ENCODE results near the gene CD9.

Gene CD9

GRCh38 chr12:6250343-6250742 lies 50.1 kb downstream of the CD9 start:
- DNase-seq, result no peak

DNA sequence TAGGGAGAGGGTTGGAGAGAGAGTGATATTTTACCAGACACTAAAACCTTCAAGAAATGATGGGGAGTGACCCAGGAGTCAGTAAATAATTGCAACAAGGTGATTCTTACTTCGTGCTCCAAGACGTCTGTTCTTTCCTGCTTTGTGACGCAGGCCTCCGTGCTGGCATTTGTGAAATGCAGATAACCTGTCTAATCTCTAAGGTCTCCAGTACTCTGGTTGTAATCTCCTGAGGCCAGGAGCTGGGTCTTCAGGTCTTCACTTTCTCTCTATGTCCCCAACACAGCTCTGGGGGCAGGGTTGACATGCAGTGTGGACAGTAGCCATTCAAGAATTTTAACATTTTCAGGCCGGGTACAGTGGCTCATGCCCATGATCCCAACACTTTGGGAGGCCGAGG lies 53.1 kb downstream of the CD9 start:
- no peak for DNase-seq

- no peak for DNase-seq
Measured at GRCh38 chr12:6254491-6254890, 54.3 kb downstream of the CD9 start.

DNA sequence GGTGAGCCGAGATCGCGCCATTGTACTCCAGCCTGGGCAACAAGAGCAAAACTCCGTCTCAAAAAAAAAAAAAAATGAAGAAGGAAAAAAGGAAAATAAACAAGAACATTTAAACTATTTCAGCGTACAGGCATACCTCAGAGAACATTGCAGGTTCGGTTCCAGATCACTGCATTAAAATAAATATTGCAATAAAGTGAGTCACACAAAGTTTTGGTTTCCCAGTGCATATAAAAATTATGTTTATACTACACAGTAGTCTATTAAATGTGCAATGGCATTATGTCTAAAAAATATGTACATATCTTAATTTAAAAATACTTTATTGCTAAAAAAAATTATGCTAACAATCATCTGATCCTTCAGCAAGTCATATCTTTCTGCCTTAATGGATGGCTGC lies 56.8 kb downstream of the CD9 start:
- no peak for DNase-seq

DNA sequence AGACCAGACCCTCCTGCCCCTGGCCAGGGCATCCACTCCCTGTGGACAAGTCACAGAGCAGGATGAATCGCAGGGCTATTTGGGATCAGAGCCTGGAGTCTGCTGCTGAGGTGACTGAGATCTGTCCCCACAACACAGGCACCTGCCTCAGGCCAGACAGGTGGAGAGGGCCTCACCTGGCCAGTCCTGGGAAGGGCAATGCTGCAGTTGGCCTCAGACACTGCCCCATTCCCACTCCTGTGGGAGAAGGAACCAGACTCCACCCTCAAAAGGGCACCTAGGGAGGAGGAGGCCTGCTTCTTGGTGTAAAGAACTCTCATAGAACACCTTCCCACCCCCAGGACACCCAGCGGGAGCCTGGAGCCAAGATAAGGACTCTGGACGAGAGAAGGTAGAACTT lies 62.0 kb downstream of the CD9 start:
- DNase-seq, result no peak

DNA sequence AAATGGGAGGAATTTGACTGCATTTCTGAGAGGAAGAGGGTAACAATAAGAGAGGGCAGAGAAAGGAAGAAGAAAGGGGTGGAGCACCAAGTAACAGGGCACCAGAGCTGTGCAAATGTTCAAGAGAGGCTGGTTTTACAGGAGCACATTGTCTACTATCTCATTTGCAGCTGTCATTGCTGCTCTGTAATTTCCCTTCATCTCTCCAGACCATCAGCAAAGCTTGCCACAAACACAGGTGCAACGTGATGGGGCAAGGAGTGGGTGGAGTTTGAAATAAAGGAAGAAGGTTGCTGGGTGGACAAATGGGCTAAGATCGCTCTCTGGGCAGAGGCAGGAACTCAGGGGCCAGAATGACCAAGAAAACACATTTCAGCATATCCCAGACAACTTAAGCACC lies 62.4 kb downstream of the CD9 start:
- no peak for DNase-seq

DNA sequence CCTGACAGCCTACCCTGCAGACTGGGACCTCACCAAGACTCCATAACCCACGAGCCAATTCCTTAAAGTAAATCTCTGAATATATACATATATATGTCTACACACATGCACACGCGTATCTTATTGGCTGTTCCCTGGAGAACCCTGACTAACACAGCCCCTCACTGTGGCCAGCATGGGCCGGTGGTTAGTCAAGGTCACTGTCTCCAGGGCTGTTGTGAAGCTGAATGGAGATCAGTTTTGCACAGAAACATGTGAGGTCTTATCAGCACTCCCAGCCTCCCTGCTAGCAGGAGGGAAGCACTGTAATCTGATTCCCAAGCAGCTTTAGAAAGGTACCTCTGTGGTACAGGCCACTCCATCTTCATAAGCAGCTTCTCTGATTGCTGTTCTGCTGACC lies 63.7 kb downstream of the CD9 start:
- DNase-seq, result no peak

DNA sequence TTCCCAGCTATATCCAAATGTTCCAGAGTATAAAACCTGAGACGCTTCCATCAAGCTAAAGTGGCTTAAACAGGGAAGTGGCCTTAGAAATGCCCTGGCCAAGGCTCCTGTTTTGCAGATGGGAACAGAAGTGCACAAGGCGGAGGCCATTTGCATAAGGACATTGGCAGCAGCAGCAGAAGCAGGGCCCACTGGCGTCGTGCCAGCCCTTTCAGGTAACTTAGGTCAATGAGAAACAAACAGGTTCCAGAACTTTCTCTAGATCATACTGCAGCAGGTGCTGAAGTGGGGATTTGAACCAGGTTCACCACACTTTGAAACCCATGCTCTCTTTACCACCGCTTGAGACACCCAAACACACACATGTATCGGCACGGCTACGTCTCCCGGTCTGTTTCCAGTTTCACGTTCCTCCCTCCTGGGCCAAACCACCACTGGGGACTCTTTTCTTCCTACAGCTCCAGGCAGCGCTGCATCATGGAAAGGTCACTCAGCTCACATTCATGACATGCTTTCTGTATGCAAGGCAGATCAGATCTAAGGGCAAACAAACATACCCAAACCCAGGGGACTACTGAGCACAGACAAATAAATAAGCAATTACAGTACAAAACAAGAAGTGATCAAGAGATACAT lies 64.3 kb downstream of the CD9 start:
- no peak for DNase-seq

GRCh38 chr12:6265038-6265405 lies 64.8 kb downstream of the CD9 start:
- no peak for DNase-seq

DNA sequence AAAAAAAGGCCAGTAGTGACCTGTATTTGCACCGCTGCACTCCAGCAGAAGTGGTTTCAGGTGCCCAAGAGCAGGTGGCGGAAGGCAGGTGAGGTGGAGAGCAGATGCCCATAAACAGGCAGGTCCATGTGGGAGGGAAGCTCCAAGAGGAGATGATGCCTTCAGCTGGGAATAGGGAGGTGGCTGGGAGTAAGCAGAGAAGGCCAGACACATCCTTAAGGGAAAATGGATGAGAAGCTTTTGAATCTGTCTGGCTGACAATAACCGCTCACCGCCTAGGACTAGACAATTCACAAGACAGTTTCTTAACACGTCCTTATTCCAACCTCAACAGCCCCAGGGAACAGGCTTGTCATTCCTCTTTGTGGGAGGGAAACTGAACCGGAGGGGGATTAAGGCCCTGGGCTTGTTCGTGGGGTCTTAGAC lies 66.4 kb downstream of the CD9 start:
- no peak for DNase-seq

DNA sequence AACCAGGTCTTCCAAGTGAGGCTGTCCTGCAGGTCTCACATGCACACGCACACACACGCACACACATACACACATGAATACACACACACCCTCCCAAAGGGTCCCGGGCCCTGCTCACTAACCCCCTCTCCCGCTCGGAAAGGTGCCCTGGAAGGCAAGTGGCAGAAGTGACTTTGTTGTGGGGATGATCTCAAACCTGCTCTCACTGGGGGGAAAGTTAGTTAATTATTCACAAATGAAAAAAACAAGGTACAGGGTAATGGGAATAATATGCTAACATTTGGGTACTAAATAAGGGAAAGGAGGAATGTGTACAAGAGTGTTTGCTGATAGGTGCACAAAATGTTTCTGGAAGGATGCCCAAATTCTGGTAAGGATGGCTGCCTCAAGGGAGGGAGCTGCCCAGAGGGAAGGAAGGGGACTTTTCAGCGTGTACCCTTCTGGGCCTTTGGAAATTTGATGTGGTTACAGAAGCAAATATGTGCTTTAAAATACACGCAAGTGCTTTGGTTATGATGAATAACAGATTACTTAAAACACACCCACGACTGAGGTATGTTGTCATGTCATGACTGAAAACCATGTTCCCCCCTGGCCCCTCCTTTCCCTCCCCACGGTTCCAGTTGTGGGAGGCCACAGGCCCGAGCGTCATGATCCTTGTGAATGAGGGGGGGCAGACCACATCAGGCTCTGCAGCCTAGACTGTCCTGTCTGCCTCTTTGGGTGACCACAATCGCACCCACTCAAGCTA lies 66.9 kb downstream of the CD9 start:
- DNase-seq, result no peak

DNA sequence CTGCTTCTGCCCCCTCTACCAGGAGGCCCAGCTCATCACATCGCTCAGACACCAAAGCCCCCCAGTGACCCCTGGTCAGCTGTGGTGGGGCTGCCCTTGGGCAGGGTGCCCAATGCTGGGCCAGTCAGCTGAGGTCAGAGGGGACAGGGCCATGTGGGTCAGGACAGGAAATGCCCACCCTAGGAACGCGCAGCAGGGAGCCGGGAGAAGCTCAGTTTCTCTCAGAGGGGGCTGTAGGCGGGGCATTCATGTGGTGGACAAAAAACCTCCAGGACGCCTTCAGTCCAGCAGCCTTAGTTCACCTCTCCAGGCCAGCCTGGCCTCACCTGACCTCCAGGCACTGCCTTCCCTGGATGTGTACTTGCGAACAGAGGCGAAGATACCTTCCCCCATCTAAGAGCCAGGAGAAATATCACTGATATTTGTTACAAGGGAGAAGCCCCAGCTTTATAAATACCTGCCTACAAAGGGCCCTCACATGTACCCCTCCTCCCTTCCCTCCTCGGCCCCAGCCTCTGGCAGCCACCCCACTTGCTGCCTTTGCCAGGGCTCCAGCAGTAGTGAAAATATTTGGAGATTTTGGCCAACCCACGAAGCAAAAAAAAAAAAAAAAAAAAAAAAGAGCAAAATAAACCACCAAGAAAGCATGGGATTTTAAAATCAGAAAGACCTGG lies 68.4 kb downstream of the CD9 start:
- DNase-seq, result no peak

- DNase-seq, result no peak
Measured at GRCh38 chr12:6269986-6270385, 69.8 kb downstream of the CD9 start.

GRCh38 chr12:6271281-6271680 lies 71.1 kb downstream of the CD9 start:
- DNase-seq, result no peak

GRCh38 chr12:6272300-6273204 lies 72.4 kb downstream of the CD9 start:
- no peak for DNase-seq

DNA sequence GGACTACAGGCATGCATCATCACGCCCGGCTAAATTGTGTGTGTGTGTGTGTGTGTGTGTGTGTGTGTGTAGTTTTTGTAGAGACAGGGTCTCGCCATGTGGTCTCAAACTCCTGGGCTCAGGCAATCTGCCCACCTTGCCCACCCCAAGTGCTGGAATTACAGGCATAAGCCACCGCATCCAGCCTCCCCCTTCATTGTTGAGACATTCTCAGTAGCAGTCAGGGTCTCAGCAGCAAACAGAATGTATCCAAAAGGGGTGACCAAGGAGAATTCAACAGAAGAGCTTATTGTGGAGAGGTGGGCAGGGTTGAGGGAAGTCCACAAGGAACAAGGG lies 73.0 kb downstream of the CD9 start:
- no peak for DNase-seq

DNA sequence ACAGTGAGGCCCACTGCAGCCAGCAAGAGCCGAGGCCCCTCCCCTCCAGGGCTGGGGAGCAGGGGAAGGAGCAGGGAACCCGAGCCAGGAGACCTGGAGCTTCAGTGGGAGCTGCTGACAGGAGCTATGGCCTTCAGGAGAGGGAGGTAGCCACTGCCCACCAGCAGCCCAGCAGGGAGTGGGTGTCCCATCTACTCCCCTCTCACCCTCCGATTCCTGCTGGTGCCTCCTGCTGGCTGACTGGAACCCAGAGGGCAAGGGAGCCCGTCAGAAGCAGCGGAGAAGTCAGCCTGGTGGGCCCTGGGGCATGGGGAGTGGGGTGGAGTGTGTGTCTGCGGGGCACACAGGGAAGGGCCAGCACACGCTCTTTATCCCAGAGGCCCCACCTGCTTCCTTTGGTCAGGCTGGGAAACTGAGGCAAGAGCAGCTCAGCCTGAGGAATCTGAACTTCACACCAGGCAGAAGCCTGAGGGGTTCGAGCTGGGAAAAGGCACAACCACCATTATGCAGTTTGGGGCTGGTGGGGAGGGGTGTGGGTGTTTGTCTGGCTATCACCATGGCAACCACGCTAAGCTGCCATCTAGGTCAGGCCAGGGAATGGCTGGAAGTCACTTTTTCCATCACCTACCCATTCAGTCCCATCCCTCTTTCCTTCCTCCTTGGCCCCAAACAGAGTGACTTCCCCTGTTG lies 73.5 kb downstream of the CD9 start:
- no peak for DNase-seq

GRCh38 chr12:6274231-6275221 lies 74.3 kb downstream of the CD9 start:
- no peak for DNase-seq

GRCh38 chr12:6275928-6276887 lies 76.0 kb downstream of the CD9 start:
- no peak for DNase-seq

DNA sequence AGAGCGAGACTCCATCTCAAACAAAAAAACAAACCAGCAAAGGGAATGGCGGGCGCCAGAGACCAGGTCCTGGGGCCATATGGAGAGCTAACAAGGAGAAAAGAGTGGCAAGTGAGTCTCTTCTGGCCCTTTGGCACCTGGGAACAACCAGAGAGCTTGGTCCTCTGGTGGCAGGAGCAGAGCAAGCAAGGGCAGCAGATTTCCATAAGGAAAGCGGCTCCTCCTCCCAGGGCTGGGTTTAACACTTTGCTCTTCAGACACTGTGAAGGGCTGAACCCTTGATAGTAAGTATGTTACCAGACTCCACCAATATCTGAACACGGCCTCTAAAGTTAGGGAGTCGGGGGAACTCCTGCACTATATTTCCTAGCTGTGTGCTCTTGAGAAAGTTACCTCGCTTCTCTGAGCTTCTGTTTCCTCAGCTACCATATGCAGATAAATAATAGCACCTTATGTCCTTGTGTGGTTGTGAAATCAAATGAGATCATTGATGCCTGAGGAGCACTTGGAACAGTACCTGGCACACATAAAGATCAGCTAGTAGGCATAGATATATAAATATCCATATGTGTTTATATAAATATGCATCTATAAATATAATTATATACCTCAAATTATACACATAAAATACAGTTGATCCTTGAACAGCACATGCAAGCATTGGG lies 76.9 kb downstream of the CD9 start:
- no peak for DNase-seq

All from activated CD8-positive, alpha-beta memory T cell treated with anti-CD3 and anti-CD28 coated beads, Interleukin-2, amount 50 U/mL, for 4 hours (primary cell).